GM12864 (cell line): Measurements from ENCODE around the gene ARID1B.

Experiments
- DNase-seq: peaks from one replicate; pipeline ENCODE4 v3.0.0-alpha.2; 2011; ENCODE audit warnings: low read depth
- H3K4me3 ChIP-seq: 2 replicates; pipeline ENCODE4 v1.5.1; 2011; ENCODE audit warnings: mild to moderate bottlenecking, low read depth, low read length, control low read depth
- TF ChIP-seq, protein P1 (sequence below): IDR thresholded peaks from 2 replicates; pipeline ENCODE4 v1.5.1; 2011; ENCODE audit warnings: low read depth, mild to moderate bottlenecking, moderate library complexity, low read length, control low read depth, inconsistent platforms; ENCODE audit errors: missing control alignments

The ARID1B gene

GRCh38 chr6:157070403-157071107 lies 293.4 kb downstream of the ARID1B start:
- no peak overlapping the region for H3K4me3 ChIP-seq
- DNase-seq: no peak
- TF ChIP-seq, protein P1, sequence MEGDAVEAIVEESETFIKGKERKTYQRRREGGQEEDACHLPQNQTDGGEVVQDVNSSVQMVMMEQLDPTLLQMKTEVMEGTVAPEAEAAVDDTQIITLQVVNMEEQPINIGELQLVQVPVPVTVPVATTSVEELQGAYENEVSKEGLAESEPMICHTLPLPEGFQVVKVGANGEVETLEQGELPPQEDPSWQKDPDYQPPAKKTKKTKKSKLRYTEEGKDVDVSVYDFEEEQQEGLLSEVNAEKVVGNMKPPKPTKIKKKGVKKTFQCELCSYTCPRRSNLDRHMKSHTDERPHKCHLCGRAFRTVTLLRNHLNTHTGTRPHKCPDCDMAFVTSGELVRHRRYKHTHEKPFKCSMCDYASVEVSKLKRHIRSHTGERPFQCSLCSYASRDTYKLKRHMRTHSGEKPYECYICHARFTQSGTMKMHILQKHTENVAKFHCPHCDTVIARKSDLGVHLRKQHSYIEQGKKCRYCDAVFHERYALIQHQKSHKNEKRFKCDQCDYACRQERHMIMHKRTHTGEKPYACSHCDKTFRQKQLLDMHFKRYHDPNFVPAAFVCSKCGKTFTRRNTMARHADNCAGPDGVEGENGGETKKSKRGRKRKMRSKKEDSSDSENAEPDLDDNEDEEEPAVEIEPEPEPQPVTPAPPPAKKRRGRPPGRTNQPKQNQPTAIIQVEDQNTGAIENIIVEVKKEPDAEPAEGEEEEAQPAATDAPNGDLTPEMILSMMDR: no peak

- TF ChIP-seq, protein P1: no peak
- H3K4me3 ChIP-seq: no peak overlapping the region
- no peak for DNase-seq
Observed at GRCh38 chr6:157072128-157072527, 294.9 kb downstream of the ARID1B start.

DNA sequence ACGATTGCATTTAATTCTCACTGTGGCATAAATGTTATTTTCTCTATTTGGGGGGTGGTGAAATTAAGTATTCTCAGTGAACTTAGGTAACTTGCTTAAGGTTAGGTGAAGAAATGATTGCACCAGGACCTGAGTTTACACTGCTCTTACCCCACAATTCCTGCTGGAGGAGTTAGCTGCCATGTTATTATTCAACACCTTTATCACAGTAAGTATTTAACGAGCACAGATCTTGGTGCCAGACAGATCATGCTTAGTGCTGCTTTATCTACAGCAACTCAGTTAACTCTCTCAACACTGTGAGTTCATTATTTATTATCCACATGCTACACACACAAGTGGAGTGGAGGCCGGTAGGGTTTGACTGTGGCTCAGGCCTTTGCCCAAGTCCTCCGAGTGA lies 296.4 kb downstream of the ARID1B start:
- TF ChIP-seq, protein P1: no peak
- DNase-seq: no peak

DNA sequence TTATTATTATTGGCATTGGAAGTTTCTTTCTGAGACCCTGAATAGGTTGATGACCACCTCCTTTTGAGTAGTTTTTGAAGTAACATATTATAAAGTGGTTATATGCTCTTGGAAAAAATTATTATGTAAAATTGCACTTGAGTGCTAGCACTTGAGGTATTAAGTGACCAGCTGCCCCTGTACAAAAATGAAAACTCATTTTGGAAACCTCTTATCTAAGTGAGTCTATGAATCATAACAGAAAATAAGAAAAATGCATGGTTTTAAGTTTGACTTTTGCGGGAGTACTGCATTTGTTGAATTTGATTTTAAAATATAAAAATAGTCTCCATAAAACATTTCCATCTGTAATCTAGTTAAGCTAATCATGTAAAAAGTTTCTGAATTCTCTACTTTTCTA lies 297.8 kb downstream of the ARID1B start:
- DNase-seq: no peak
- TF ChIP-seq, protein P1: no peak
- no peak overlapping the region for H3K4me3 ChIP-seq

More for the DNA sequence above, 296.4 kb downstream of the ARID1B start:
- H3K4me3 ChIP-seq: no peak overlapping the region

DNA sequence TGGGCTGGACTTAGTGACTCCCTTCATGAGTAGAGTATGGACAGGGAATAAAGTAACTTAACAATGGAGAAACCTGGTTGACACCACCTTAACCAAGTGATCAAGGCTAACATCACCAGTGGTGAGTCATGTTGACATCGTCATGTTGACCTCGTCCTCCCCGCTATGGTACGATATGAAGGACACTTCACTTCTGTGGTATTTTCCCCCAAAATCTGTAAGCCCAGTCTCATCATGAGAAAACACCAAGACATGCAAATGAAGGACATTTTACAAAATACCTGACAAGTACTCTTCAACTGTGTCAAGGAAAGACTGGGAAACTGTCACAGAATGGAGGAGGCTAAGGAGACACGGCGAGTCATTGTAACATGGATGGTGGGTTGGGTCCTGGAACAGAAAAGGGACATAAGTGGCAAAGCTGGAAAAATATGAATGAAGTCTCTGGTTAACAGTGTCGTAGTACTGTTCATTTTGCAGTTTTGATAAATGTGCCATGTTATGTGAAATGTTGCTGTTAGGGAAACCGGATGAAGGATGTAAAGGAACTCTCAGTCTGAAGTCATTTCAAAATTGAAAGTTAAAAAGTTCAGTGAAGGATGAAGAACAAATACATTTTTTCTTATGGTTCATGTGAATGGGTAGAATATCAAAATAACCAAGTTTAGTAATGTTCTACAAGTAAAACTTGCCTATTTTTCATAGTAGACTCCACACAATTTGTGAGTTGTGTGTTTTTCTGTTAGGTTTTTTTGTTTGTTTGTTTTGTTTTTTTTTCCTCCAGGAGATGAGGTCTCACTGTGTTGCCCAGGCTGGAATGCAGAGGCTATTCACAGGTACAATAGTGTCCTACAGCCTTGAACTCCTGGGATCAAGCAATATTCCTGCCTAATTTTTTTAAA lies 298.6 kb downstream of the ARID1B start:
- DNase-seq: no peak
- peak overlapping the region; percentile 17; the same call in 1 of the 2 replicates for H3K4me3 ChIP-seq
- TF ChIP-seq, protein P1: no peak

GRCh38 chr6:157076451-157076822 lies 299.3 kb downstream of the ARID1B start:
- H3K4me3 ChIP-seq: no peak overlapping the region
- no peak for DNase-seq
- TF ChIP-seq, protein P1: no peak

DNA sequence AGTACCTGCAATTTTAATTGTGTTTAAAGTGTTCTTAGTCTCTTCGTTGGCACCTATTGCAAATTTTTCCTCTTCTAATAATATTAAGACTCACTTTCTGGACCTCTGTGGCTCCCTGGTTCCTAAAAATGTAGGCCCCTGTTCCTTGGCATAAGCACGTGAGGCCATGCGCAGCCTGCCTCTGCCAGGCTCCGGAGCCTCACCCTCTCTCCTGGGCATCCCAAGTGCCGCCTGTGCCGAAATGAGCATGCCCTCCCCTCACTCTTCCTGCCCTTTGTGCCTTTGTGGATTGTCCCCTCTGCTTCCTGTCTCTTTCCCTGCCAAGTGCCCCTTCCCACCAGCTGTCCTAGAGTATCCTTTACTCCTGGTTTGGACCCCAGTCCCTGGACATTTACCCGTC lies 300.1 kb downstream of the ARID1B start:
- DNase-seq: no peak
- TF ChIP-seq, protein P1: no peak

More for the DNA sequence above, 300.1 kb downstream of the ARID1B start:
- no peak overlapping the region for H3K4me3 ChIP-seq
